RPMI7951 (cell line): ENCODE results near the gene GALK2. TPM values are rescaled to one million over a fixed set of nuclear protein-coding genes. Genes with fewer than 3 reads are reported as not detected.
A peak's percentile ranks its signal among the peaks of the same experiment; 100 is the strongest.

Source experiments
- DNase-seq: peaks from one replicate; pipeline ENCODE4 v3.0.0-alpha.2; 2012; ENCODE audit warnings: low read depth
- total RNA-seq: library from RNA; depleted of rRNA; stranded (reverse); fragments of >200 nt; shearing (Covaris generic); gene quantifications from 2 replicates; pipeline ENCODE4 v1.2.3, GENCODE V29; 2014

The GALK2 gene
- total RNA-seq, 1 experiment from 2014 or later, result 90.8 TPM

- DNase-seq, result no peak
These were observed 109.7 kb downstream of the GALK2 start for GRCh38 chr15:49279521-49280456.

DNA sequence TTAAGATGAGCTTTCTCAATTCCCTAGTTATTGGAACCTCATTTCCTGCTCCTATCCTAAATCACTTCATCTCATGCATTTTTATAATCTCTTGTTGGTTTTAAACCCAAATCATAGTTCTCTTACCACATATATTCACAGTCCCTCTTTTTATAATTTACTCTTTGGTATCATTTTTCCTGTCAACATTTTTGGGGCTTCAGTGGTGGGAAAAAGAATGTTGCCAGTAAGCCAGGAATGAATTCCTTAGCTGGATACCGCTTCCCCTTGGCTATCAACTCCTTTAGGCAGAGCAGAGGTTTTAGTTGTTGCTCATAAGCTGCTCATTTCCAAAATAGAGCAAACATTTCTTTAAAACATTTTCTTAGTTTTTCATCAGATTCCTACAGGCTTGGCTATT lies 112.3 kb downstream of the GALK2 start:
- peak; percentile 66 for DNase-seq

GRCh38 chr15:49286649-49287404 lies 116.8 kb downstream of the GALK2 start:
- DNase-seq, result no peak

GRCh38 chr15:49287481-49287880 lies 117.4 kb downstream of the GALK2 start:
- DNase-seq, result no peak

DNA sequence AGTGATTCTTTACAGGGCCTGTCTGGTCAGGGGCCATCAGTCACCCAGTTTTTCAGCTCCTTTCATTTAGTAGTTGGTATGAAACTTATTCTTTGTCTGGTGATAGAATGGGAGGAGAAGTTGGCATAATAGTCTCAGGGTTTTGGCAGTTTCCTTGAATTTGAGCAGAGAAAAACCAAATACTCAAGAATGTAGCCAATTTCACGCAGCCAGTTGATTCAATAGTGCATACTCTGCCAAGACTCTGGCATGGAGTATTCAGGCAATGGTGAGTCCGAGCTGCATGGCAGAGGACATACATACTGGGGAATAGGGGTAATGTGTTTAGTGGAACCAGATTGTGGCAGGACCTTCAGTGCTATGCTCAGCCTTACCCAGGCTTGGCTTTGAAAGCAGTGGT lies 118.3 kb downstream of the GALK2 start:
- no peak for DNase-seq

GRCh38 chr15:49290191-49290590 lies 120.1 kb downstream of the GALK2 start:
- DNase-seq, result peak; percentile 68

GRCh38 chr15:49293941-49294340 lies 123.9 kb downstream of the GALK2 start:
- DNase-seq, result no peak

DNA sequence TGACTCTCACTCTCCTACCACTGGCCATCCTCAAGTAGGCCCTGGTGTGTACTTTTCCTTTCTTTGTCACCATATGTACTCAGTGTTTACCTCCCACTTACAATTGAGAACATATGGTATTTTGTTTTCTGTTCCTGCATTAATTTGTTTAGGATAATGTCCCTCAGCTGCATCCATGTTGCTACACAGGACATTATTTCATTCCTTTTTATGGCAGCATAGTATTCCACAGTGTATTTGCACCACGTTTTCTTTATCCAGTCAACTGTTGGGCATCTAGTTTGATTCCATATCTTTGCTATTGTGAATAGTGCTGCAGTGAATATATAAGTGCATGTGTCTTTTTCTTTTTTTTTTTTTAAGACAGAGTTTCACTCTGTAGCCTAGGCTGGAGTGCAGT lies 126.2 kb downstream of the GALK2 start:
- no peak for DNase-seq

- DNase-seq, result no peak
These were observed 127.5 kb downstream of the GALK2 start for GRCh38 chr15:49297584-49297983.

DNA sequence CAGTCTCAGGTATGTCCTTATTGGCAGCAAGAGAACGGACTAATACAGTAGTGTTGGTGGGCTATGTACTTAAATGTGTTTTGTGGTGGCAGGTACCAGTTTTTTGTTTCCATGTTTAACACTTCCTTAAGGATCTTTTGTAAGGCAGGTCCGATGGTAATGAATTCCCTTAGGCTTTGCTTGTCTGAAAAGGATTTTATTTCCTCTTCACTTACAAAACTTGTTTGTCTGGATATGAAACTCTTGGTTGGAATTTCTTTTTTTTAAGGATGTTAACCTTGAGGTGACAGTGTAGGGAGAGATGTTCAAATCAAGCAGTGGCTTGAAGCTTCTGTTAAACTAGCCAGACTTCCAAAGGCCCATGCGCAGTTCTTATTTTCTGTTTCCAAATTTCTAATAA lies 130.8 kb downstream of the GALK2 start:
- DNase-seq, result no peak

DNA sequence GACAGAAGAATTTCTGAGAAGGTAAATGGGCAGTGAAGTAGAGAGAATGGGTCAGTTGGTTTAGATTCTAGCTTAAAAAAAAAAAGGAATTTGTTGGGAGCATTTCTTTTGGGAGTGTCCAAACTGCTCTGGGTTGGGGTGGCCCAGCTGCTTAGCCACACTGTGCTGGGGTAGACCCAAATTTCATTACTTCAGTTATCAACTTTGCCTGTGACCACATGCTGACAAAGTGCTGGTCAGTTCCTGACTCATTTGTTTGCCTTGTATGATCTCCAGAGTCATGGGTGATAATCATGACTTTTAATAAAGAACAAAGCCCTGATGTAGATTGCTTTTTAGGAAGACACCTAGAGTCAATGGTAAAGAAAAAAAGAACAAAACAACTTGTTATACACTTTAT lies 131.5 kb downstream of the GALK2 start:
- DNase-seq, result peak; percentile 45

- DNase-seq, result no peak
These were observed 133.0 kb downstream of the GALK2 start for GRCh38 chr15:49303003-49303402.

GRCh38 chr15:49306551-49306950 lies 136.5 kb downstream of the GALK2 start:
- DNase-seq, result no peak

GRCh38 chr15:49308686-49309085 lies 138.6 kb downstream of the GALK2 start:
- DNase-seq, result no peak

GRCh38 chr15:49309889-49310288 lies 139.8 kb downstream of the GALK2 start:
- DNase-seq, result no peak

- peak; percentile 75 for DNase-seq
These were observed 143.6 kb downstream of the GALK2 start for GRCh38 chr15:49313650-49314049.

DNA sequence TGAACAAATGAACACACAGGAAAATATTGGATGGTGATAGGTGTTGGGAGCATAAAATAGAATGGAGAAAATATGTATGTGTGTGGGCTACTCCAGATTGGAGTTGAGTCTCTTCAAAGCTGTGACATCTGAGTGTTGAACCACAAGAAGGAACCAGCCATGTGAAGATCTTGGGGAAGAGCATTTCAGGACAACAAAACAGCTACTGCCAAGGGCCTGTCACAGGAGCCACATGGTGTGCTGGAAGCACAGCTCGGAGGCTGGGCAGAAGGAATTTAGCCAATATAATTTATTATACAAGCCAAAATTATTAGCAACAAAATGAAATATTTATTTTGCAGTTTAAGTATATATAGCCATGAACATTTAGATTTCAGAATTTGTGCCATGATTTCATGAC lies 144.7 kb downstream of the GALK2 start:
- DNase-seq, result no peak

DNA sequence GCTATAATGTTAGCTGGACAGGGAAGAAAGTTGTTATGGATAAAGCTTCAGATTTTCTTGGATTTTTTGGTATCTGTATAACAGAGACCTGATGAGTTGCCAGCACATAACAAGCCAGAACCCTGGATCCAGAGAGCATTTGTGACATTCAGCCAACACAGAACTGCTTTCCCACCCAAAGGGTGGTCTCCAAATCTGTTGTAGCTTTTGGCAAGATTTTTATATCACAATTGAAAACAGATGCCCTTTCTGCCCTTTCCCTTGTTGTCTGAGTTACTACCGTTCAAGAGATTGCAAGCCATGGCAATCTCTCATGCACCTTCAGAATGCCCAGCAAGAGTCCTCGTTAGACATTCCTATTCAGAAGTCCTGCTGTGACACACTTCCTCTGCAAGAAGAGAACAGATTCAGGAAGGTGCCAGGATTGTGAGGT lies 145.4 kb downstream of the GALK2 start:
- no peak for DNase-seq

GRCh38 chr15:49320351-49320750 lies 150.3 kb downstream of the GALK2 start:
- no peak for DNase-seq

GRCh38 chr15:49323207-49323606 lies 153.2 kb downstream of the GALK2 start:
- DNase-seq, result no peak

DNA sequence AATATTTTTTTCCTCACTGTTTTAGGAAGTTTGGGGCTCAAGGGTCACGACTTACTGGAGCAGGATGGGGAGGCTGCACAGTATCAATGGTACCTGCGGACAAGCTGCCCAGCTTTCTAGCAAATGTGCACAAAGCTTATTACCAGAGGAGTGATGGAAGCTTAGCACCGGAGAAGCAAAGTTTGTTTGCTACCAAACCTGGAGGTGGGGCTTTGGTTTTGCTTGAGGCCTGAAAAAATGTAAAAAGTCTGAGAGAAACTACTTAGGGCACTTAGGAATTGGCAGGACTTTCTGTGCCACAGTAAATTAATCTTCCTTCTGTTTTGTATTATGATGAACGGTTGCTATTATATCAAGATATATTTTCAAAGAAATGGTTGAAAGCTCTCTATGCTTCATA lies 157.9 kb downstream of the GALK2 start:
- no peak for DNase-seq

- no peak for DNase-seq
These were observed 158.9 kb downstream of the GALK2 start for GRCh38 chr15:49328941-49329340.

- peak; percentile 63 for DNase-seq
These were observed 160.1 kb downstream of the GALK2 start for GRCh38 chr15:49330166-49330565.
